Ureter (tissue), 1 donor: ENCODE results near the gene CYCS. TPM values are rescaled to one million over a fixed set of nuclear protein-coding genes. Genes with fewer than 3 reads are reported as not detected.
A peak's percentile ranks its signal among the peaks of the same experiment; 100 is the strongest.
"Not testable (repeated sequence)": the region's sequence is repeated elsewhere in the genome, so short reads cannot be mapped to it uniquely, and the experiment has no call there.

Experiments used
- DNase-seq: peaks from one replicate; pipeline ENCODE4 v3.0.0-alpha.2; 2020; ENCODE audit warnings: low spot score
- total RNA-seq: library from RNA; stranded (reverse); gene quantifications from one replicate; pipeline ENCODE4 v1.2.4, GENCODE V29; 2023
- donor health status: DM: yes; HTN: yes; CAD: no.

CYCS gene
- total RNA-seq, 1 donor from 2014 or later: 138 TPM

DNA sequence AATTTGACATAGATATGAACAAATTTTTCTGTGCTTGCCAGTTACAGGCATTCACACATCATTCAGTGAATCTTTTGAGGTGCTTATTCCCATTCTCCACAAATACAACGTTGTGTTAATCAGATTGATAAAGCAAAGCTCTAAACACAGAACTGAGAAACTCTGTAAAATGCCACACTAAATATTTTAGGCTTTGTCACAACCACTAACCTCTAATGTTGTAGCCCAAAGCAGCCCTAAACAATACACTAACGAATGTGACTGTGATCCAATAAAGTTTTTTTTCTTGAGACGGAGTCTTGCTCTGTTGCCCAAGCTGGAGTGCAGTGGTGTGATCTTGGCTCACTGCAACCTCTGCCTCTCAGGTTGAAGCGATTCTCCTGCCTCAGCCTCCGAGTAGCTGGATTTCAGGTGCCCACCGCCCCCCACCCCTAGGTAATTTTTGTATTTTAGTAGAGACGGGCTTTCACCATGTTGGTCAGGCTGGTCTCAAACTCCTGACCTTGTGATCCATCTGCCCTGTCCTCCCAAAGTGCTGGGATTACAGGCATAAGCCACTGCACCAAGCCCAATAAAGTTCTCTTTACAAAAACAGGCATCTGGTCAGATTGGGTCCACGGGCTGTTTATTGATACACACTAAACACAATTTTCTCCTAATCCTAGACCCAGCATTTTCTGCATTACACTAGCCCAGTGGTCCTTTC lies 6.9 kb downstream of the CYCS start:
- DNase-seq: no peak

GRCh38 chr7:25117226-25118047 lies 7.6 kb downstream of the CYCS start:
- DNase-seq: no peak

- DNase-seq: no peak
Measured at GRCh38 chr7:25116621-25117020, 8.4 kb downstream of the CYCS start.

DNA sequence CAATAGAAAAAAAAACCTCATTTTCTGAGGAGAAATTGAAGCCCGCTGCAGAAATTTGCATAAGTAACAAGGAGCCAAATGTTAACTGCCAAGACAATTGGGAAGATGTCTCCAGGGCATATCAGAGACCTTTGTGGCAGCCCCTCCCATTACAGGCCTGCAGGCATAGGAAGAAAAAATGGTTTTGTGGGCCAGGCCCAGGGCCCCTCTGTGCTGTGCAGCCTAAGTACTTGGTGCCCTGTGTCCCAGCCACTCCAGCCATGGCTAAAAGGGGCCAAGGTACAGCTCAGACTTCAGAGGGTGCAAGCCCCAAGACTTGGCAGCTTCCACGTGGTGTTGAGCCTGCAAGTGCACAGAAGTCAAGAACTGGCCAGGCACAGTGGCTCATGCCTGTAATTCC lies 14.5 kb downstream of the CYCS start:
- DNase-seq: not testable (repeated sequence)

DNA sequence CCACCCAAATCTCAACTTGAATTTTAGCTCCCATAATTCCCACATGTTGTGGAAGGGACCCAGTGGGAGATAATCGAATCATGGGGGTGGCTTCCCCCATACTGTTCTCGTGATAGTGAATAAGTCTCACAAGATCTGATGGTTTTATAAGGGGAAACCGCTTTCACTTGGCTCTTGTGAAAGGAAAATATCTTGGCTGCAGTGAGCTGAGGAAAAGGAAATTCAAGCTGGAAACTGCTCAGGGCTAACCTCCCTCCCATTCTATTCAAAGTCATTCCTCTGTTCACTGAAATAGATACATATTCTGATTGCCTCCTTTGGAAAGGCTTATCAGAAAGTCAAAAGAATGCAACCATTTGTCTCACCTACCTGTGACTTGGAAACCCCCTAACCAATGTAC lies 15.8 kb downstream of the CYCS start:
- no peak for DNase-seq

DNA sequence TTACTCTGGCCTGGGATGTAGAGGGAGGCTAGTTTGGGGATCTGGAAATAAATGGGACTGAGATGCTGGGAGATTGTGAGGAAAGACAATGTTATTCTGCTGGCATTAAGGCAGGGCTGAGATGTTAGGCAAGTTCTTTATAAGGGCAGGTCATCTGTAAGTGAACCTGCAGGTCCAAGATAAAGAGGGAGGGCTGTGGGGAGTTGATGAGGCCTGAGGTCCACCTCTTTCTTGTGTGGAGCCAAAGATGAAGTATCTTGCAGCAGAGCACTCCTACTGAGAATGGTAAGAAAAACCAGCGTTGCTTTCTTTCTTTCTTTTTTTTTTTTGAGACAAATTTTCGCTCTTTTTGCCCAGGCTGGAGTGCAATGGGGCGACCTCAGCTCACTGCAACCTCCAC lies 19.1 kb downstream of the CYCS start:
- no peak for DNase-seq

DNA sequence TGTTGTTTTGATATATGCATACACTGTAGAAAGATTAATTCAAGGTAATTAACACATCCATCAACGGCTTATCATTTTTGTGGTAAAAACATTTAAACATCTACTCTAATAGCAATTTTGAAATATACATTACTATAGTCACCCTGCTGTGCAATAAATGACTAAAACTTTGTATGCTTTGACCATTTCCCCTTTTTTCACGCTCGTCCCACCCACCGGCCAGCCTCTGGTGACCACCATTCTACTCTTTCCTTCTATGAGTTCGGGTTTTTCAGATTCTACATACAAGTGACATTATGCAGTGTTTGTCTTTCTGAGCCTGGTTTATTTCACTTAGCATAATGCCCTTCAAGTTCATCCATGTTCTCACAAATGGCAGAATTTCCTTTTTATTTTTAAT lies 21.3 kb downstream of the CYCS start:
- DNase-seq: no peak

- DNase-seq: no peak
Measured at GRCh38 chr7:25101817-25102216, 23.2 kb downstream of the CYCS start.

- DNase-seq: peak; percentile 47
Measured at GRCh38 chr7:25098096-25099046, 26.7 kb downstream of the CYCS start.

- no peak for DNase-seq
Measured at GRCh38 chr7:25095516-25096345, 29.3 kb downstream of the CYCS start.

GRCh38 chr7:25093268-25093826 lies 31.7 kb downstream of the CYCS start:
- DNase-seq: peak; percentile 65

DNA sequence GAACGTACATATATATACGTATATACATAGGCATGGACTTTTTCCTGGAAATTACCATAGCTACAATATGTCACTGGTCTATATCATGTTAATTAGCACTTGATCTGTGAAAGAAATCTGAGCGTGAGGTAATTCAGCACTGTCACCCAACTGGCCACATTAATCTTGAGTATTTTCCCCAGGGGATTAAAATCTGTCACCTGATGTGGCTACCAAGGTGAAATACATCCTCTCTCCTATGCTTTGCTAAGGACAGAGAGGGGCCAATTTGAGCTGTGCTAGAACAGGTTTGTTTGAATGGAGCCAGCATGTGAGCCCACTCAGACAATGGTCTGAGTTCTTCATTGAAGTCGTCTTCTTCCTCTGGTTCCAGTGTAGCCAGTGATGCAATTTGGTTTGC lies 33.3 kb downstream of the CYCS start:
- DNase-seq: no peak

DNA sequence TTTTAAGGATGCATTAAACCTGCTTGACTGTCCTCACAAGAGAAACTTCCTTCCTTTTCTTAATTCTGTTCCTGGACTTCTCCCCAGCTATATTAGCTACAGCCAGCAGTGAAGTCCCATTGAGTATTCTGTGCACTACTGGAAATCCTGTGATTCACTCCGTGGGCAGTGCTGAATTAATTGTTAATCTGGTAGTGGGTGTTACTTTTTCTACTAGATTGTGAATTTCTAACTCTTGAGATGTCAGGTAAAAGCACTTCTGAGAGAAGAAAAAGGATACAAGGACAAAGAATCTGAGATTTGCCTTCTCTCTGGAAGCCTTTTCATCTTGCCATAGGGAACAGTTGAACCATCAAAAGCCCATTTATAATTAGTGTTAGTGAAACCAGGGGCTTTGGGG lies 33.9 kb downstream of the CYCS start:
- DNase-seq: no peak

GRCh38 chr7:25090374-25090773 lies 34.7 kb downstream of the CYCS start:
- DNase-seq: no peak

DNA sequence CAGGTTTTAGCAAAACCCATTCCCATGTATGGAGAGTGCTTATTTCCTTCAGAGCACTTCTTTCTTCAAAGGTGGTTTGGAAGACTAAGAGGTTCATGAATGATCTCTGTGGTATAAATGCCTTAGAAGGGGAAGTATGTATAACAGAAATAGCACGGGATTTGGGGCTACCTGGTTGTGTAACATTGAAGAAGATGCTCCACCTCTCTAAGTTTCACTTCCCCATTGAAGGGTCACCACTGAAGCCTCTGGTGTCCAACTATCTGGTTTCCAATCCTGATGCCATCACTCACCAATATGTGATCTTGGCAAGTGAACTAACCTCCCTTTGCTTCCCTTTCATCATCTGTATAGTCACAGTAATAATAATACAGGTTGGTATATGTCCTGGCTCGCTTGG lies 37.2 kb downstream of the CYCS start:
- no peak for DNase-seq

DNA sequence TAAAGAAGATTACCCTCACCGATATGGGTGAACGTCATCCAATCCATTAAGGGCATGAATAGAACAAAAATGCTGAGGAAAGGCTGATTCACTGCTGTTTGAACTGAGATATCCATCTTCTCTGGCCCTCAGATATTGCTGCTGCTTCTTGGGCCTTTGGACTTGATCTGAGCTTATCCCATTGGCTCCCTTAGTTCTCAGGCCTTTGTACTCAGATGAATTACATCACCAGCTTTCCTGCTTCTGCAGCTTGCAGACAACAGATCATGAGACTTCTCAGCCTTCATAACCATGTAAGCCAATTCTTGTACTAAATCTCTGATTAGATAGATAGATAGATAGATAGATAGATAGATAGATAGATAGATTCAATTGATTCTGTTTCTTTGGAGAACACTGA lies 40.2 kb downstream of the CYCS start:
- DNase-seq: no peak

DNA sequence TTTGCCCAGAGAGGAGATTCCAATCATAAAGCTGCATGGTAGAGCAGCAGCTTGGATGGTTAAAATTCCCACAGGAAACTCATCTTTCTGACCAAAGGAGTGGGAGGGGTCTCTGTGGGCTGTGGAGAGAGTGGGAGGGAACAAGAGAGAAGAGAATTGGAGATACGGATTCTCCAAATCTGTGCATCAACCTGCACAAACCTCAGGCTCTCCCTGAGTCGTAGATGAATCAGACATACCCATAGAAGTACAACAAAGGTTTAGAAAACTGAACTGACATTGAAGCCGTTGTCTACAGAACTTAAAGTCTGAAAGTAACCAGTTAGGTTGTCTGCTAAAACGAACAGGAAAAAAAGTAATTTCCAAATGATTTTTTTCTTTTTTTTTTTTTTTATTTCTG lies 41.9 kb downstream of the CYCS start:
- no peak for DNase-seq

DNA sequence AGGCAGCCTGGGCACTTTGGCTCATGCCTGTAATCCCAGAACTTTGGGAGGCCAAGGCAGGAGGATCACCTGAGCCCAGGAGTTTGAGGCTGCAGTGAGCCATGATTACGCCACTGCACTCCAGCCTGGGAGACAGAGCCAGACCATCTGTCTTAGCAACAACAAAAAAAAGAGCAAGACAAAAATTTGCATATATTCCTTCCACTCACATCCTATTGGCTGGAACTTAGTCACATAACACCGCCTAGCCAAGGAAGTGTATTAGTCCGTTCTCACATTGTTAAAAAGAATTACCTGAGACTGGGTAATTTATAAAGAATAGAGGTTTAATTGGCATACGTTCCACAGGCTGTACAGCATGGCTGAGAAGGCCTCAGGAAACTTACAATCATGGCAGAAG lies 43.0 kb downstream of the CYCS start:
- not testable (repeated sequence) for DNase-seq

DNA sequence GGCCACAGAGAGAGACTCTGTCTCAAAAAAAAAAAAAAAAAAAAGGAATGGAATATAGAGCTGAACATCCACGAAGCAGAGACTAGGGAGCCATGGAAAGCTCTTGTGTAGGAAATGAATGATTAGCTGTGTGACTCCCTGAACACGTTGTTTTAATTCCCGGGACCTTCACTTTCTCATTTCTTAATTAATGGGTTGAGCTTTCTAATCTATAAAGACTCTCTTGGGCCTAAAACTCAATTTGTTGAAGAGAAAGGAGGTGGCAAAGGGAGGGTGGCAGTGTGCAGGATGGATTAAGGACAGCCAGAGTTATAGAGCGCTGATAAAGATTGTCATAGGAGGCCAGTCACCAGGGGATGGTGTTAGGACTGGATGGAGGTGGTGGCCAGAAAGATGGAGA lies 48.0 kb downstream of the CYCS start:
- no peak for DNase-seq

GRCh38 chr7:25075459-25075858 lies 49.6 kb downstream of the CYCS start:
- no peak for DNase-seq

GRCh38 chr7:25073451-25073850 lies 51.6 kb downstream of the CYCS start:
- DNase-seq: no peak
